Skin epidermis (tissue), 12 donors: Measurements from ENCODE around the gene QSOX1.
A peak's percentile ranks its signal among the peaks of the same experiment; 100 is the strongest.

Source experiments
- H3K27ac ChIP-seq, 21 experiments: fragments of 200-600 bp; sonication (generic) in 11 of 21; one replicate each; pipeline ENCODE4 v1.5.0; 2020; ENCODE audit warnings: mild to moderate bottlenecking in 3 of 21, inconsistent platforms in 2 of 21, moderate library complexity in 2 of 21
- H3K4me3 ChIP-seq, 7 experiments: fragments of 200-600 bp; sonication (generic) in 2 of 7; one replicate each; pipeline ENCODE4 v1.5.0; 2020; ENCODE audit warnings: inconsistent platforms in 2 of 7, mild to moderate bottlenecking in 2 of 7, moderate library complexity in 1 of 7

The QSOX1 gene

DNA sequence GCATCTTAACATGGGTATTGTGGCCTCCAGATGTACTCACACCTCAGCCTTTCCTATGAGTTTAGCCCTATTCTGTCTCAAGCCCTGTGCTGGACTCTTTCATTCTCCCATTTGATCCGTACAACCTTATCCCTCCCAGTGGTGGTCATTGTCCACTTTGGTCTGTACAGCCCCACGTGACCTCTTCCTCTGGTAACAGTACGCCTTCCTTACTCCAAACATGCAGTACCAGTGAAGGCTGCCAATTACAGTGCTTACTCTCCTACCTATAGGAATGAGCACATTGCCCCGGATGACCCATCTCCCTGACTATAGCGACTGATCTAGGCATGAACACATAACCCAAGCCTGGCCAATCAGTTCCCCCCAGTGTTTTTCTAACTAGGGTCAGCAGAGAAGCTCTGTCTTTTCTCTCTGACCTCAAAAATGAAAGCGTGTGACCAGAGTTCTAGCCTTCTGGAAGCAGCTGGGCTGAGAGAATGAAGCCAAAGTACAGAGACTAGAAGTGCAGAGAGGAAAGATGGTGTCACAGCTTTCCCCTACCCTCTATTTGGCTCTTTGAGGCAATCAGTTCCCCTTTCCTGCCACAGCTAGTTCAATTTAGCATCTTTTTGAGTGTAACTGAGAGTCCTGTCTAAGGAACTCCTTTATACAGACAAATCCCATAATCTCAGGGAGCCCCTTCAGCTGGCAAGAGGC, 9.9 kb upstream of the QSOX1 start:
- Histone ChIP-seq H3K27ac (no peak overlapping the region), H3K4me3 (no peak overlapping the region)

DNA sequence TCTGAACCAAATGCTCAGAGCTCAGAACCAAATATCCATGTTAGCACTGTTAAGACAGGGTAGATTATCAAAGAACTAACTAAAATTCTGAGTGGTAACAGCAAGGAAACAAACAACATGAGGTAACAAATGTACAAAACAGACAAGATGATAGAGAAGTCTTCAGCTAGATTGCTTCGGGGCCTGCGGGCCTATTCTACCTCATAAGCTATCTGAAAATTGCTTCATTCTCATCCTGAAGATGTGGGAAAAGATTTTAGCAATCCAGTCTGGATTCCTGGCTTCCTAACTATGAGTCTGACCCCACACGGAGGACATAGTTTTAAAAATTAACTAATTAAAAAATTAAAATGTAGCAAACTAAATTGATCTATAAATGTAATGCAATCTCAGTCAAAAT, 9.2 kb upstream of the QSOX1 start:
- Histone ChIP-seq H3K27ac (no peak overlapping the region), H3K4me3 (no peak overlapping the region)

DNA sequence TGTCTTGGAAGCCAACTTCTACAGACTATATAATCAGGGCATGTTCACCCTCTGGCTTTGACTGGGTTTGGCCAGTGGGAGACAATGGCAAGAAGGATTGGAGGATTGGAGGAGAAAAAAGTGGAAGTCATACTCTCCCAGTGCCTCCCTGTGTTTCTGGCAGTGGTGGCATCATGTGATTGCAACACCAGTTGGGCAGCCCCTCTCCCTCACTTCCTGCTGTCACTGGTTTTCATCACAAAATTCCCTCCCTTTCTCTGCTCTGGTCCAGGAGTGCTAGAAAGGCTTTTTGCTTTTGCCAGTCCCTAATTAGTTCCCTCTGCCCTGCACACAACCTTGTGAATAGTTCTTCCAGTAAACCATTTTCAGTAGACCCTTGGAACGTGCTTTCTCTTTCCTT, 3.7 kb upstream of the QSOX1 start:
- Histone ChIP-seq H3K27ac (no peak overlapping the region), H3K4me3 (no peak overlapping the region)

DNA sequence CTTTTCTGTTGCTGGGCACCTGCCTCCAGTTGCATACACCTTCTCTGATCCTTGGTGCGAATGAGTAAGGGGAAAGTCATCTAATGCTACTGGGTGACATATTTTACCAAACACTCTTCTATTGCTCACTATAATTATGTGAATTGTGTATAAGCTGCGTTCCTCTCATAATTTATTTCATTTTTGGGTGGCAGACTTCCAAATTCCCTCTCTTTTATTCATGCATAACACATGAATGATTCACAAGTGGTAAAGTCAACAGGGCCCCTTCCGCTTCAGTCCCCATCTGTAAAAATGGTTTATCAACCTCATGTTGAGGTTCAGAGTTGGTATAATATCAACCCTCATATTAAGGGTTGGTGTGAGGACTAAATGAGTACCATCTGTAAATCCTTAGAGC, 3.2 kb upstream of the QSOX1 start:
- Histone ChIP-seq H3K4me3 (no peak overlapping the region), H3K27ac (no peak overlapping the region)

DNA sequence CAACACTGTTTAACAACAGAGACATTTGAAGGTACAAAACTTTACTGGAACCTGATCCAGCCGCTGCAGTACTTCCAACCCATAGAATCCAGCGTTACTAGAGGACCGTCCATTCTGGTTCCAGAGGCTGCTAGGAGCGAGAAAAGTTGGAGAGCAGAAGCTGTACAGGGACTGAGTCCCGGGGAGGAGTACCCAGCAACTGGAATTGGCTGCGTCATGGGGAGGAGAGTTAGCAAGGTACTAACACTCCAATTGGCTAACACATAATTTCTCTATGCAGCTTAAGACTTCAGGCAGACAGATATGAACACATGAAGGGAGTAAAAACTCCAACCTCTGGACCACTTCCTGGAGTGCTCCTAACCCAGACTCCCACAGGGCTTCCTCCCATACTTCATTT, 2.1 kb upstream of the QSOX1 start:
- no peak overlapping the region for H3K27ac ChIP-seq
- no peak overlapping the region for H3K4me3 ChIP-seq

DNA sequence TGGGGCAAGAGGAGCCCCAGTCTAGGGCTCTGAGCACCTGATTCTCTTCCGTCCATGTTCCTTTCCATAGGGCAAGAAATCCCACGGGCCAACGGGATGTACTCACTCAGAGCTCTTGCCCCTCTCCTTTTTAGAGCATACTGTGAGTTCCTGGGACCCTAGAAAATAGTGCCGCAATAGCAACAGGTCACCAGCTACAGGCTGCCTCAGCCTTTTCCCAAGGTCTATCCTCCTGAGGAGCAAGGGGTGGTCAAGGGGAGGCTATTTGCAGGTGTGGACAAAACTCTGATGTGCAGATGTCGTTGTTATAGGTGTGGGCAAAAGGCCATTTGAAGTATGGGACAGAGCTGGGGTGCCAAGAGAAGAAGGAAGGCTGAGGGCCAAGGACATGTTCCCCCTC, 1.6 kb upstream of the QSOX1 start:
- no peak overlapping the region for H3K27ac ChIP-seq
- H3K4me3 ChIP-seq = no peak overlapping the region

DNA sequence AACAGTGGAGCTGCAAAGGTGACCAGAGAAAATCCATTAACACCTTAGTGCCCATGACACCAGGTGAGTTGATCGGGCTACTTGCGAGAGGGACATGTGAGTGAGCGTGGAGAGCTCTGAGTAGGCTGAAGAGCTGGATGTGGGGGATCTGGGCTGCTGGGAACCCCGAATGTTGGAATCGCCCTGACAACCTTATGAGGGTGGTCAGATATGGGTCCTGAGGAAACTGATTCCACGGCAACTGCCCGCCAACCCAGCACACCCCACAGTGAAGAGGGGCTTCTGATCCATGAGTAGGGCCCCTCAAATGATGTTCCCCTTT, 705 bp upstream of the QSOX1 start:
- H3K4me3 ChIP-seq = peak overlapping the region; percentile 78 to 97 (median 90)
- peak overlapping the region; percentile 8 to 97 (median 91) for H3K27ac ChIP-seq

DNA sequence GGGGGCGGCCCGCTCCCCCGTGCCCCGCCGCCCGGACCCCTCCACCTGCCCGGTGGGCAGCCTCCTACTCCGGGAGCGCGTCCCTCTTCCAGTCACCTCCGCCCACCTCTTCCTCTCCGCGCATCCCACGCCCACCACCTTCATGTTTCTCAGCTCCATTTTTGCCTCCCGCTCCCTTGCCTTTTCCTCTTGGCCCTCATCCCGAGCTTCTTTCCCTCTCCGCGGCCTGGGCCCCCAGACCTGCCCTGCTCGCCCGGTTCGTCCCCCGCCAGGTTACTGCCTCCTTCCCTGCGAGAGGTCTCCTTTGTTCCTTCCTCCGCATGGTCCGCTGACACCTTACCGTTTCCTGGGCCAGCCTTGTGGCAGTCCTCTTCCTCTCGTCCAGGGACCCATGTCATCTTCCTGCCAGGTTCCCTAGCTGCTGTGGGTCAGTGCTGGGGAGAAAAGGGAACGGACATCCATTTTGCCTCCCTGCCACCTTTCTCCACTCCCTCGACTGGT, 563 bp downstream of the QSOX1 start:
- Histone ChIP-seq H3K27ac (peak overlapping the region; percentile 67 to 97 (median 89)), H3K4me3 (peak overlapping the region; percentile 78 to 97 (median 90))

DNA sequence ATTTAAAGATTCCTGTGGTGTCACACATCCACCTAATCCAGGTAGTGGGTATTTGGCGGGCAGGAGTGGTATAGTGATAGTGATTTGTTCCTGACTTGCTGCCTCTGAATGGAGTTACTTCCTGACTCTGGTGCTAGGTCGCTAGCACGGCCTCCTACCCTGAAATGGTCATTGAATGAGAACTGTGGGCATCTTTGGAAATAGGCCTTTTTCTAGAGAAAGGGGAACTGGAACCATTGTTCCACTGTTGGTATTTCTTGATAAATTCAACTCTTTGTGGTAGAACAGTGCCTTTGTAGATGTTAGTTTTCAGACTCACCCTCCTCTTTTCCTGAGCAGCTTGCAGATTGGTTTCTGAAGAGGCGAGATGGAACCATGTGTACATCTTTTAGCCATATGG, 1.5 kb downstream of the QSOX1 start:
- H3K4me3 ChIP-seq = peak overlapping the region in 3 of 7 experiments; percentile 90 to 97 (median 94)
- peak overlapping the region in 6 of 21 experiments; percentile 5 to 94 (median 38) for H3K27ac ChIP-seq

DNA sequence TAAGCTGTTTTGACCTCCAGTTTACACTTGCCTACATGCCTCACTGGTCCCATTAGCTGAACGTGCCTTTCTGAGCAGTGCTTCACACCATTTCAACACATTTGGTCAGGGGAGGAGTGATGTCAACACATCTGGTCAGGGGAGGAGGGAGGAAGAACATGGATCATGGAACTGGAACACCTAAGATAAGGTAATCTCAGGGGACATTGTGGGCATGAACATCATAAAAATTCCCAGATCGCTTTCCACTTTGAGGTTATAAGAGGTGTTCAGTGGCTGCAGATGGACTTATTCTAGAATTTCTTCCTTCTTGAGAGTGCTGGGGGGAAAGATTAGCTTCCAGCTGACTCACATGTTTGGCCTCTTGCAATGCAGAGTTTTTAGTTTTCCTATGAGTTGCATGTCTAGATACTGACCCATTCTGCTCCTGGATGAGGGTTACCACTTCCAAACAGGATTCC, 2.0 kb downstream of the QSOX1 start:
- peak overlapping the region in 1 of 7 experiments; percentile 90 for H3K4me3 ChIP-seq

DNA sequence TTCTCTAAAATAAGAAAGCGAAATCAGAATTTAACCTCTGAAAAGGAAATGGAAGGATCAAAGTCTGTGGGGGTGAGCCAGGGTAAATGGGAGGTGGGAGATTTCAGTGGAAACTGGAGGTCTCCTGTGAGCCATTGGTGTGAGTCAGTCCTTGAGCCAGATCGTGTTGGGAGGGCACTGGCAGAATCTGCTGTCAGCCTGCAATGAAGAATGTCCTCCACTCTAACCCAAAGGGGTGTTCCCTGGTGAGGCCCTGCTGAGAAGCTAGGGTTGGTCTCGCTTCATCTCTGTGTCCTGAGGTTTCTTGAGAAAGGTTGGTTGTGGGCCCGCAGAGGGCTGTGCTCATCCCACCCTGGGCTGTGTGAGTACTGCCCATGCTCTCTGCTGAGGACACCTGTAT, 2.4 kb downstream of the QSOX1 start:
- Histone ChIP-seq H3K4me3 (no peak overlapping the region), H3K27ac (peak overlapping the region in 2 of 21 experiments; percentile 39 to 94)

More for the DNA sequence above, 2.0 kb downstream of the QSOX1 start:
- peak overlapping the region in 5 of 21 experiments; percentile 5 to 94 (median 32) for H3K27ac ChIP-seq

DNA sequence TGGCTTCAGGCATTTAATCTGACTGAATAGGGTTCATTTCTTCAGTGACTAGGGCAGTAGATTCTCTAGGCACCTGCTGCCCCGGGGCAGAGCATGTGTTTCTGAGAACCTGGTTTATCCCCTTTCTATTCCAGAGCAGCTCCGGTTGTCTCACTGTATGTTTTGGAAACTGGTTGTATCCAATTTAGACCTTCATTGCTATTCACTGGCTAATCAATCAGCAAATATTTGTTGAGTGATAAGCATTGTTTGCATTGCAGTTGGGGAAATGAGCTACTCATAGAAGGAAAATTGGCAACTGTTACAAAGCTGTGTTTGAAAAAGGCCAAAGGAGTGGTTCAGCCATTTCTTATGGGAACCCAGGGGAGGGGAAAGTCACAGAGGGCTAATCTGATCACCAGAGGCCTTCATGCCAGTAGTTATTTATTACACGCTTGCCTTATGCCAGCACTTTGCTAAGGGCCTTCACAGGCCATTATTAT, 2.9 kb downstream of the QSOX1 start:
- peak overlapping the region in 1 of 21 experiments; percentile 94 for H3K27ac ChIP-seq

DNA sequence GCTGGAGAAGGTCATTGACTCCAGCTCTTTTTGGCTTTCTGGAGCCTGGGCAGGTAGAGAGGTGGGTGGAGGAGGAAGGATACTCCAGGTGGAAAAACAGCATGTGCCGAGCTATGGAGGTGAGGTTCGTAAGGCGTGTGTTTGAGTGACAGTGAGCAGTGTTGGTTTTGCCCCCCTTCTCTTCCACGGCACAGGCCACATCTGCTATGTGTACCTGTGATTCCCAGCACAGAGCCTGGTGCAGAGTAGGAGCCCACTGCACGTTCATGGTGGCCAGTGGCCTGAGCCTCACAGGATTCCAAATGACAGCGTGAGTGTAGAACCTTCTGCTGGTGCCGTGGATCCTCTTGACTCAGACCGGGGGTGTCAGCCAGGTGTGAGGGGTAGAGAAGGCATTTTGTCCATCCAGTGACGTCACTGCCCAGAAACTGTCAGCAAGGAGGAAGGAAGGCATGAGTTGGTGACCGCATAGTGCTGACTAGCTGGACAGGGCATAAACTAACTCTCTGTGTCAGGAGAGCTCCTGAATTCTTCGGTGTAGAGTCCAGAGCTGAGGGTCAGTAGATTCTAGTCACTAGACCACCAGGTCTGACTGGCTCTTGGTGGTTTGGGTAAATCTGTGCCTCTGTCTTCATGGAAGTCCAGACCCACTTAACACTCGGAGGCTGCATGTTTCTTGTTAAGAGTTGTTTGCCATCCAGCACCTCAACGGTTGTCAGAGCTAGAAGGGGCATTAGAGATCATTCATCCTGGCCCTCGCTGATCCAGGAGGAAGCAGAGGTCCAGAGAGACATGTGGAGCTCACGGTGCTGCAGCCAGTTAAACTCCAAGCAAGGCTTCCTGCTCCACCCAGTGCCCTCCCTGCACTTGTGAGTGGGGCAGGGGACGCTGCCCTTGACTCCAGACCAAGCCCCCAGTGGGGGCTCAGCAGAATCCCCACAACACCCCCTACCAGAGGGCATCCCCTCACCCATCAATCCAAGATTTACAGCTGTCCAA, 3.8 kb downstream of the QSOX1 start:
- Histone ChIP-seq H3K27ac (peak overlapping the region in 1 of 21 experiments; percentile 94), H3K4me3 (no peak overlapping the region)

More for the DNA sequence above, 2.9 kb downstream of the QSOX1 start:
- no peak overlapping the region for H3K4me3 ChIP-seq

DNA sequence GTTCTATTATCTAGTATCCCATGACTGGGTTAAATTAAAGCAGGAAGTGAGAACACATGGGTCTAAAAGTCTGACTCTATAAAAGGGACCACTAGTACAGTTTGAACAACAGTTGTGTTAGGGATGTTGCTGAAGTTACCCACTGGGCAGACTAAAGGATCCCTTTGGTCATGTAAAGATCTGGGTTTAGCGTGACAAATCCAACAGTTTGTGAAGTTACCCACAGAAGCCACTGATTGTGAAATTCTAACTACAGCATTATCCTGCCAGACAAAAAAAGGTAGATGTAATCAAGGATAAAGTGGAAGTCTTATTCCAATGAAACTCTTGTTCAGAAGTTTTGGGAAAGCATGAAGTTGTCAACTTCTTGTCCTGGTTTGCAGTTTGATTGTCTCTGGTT, 5.7 kb downstream of the QSOX1 start:
- Histone ChIP-seq H3K27ac (no peak overlapping the region), H3K4me3 (no peak overlapping the region)

DNA sequence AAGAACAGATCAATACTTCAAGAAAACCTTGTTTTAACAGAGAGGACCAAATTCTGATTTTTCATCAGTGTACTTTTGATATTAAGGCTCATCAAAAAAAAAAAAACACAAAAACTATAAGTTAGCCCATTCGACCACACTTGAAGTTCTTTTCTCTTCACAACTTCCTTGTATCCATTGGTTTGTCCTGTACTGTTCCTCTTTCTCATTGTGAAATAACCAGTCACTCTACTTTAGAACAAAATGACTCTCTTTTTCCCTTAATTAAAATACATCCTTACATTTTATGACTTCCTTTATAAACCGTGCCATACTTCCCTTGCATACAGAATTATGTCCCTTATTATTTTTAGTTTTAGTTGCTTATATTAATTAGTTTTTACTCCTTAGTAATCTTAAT, 8.4 kb downstream of the QSOX1 start:
- no peak overlapping the region for H3K27ac ChIP-seq
- no peak overlapping the region for H3K4me3 ChIP-seq

DNA sequence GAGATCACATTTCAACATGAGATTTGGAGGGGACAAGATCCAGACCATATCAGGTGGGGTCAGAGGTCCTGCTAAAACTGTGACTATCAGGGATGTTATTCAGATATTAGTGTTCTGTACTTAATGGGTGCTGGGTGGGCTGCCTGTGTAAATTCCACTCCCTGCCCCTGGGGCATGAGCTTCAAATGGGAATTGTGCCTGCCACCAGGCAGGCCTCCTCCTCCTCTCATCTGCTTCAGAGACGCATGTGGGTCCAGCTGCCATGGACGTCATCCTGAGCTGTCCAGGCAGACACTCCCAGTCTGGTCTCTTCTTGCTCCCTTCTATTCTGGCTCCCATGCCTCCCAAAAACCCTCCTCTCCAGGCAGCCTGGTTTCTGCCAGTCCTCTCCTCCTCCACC, 10.4 kb downstream of the QSOX1 start:
- no peak overlapping the region for H3K4me3 ChIP-seq
- H3K27ac ChIP-seq = no peak overlapping the region

DNA sequence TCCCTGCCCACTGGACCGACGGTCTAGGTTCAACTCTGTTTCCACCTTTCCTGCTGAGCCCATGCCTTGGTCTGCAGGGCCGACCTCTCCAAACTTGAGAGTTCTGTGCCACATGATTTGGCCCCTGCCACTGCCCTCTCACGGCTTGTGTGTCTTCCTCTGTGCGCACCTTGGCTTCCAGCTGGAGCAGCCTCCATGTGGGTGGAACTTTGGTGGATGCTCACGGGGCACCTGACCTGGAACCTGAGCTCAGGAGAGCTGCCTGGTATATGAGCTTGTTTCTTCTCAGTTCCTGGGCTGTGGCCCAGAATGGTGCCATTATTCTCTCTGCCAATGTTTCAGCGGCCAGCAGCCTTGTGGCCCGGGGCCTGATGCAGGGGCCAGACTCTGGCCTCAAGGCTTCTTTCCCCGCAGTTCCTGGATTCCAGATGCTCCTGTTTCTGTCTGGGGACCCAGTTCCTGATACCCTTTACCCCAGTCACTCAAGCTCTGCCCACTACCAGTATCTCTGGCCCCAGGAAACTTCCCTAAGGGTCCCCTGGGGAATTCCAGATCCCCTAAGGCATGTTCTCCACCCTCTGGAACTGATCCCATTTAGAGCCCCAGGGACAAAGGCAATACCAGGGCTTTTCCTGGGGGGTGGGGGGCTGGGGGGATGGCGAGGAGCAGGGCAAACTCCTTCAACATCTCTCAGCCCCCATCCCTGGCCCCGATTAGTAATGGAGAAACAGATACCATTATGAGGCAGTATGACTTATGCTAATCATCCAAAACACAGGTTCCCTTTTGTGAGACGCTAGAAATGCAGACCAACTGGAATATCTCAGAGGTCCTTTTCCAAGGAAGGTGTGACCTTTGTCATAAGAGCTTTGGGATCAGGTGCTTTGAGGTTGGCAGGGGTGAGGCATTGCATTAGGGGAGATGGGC, 11.1 kb downstream of the QSOX1 start:
- Histone ChIP-seq H3K27ac (peak overlapping the region in 1 of 21 experiments; percentile 52), H3K4me3 (no peak overlapping the region)

DNA sequence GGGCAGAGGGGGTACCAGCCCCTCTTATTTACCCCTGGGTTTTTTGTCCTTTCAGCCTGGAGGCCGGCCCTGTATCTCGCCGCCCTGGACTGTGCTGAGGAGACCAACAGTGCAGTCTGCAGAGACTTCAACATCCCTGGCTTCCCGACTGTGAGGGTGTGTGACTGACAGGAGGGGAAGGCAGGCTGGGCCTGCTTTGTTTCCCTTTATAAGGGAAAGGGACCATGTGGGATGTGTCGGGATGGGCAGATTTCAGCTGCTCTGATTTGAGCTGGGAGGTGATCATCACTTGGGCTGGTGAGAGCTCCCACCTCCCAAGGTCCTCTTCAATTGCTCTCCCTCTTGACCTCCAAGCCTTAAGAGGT, 11.7 kb downstream of the QSOX1 start:
- Histone ChIP-seq H3K27ac (peak overlapping the region in 5 of 21 experiments; percentile 20 to 52 (median 47)), H3K4me3 (no peak overlapping the region)

DNA sequence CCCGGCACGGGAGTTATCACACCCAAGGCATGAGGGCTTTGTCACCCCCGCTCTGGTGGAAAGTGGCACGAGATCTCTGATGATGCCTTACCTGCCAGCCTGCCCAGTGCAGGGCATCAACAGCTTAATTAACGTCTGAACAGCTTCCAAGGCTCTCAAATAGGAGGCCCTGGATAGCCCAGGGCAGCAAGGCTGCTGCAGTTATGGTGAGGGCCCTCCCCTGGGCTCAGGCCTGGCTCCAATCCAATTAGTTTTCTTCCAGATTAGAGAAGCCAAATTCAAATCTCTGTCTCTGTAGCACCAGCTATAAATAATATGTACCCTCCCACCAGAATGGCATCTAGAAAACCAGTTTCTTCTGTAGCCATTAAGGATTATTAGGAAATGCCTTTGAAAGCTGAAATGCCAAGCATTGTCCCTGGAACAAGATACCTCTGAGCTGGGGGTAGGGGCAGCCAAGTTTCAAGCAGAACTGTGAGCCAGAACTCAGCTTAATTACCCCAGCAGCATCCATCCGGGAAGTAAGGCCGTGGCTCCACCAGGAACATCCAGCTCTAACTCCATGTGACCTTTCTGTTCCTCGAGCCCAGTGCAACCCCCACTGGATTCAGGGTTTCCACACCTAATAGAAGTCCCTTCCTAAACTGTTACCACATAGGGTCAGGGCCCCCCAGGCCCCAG, 12.5 kb downstream of the QSOX1 start:
- H3K4me3 ChIP-seq = no peak overlapping the region
- H3K27ac ChIP-seq = peak overlapping the region in 13 of 21 experiments; percentile 1 to 76 (median 48)
